ENCODE data around the gene ITPR2. TPM values are rescaled to one million over a fixed set of nuclear protein-coding genes. Genes with fewer than 3 reads are reported as not detected.

The ITPR2 gene
- total and polyA plus RNA-seq, 2 of the 8 experiments (the other 6 are each of a cell fraction or from before 2014, with no cell fraction given): 4.1 to 48.3 TPM

DNA sequence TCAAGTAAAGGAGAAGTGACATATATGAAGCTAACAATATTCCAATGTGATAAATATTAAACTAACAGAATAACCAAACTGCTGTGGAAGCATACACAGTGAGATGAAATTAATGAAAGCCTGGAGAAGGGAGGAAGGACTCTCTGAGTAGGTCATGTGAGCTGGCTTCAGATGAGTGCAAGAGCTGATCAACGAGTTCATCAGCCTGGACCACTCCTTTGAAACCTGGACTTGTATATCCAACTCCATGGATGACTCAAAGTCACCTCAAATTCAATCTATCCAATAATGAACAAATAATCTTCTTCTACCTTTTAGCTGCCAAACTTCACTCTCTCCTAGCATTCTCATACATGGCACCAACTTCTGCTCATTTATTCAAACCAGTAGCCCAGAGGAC lies 391.6 kb downstream of the ITPR2 start:
- H3K4me3 ChIP-seq (ENCODE audit: extremely low read depth in 1 of 4, insufficient read depth in 2 of 4, low read depth in 3 of 4, low read length in 4 of 4): no peak overlapping the region
- no peaks in the 10 kb centered on the region for H3K23me2 ChIP-seq (ENCODE audit: low read depth, low read length)
- no peak overlapping the region for H3K18ac ChIP-seq (ENCODE audit: extremely low read depth, low read length)
- no peak overlapping the region for H3K56ac ChIP-seq (replicated peaks; ENCODE audit: insufficient read length, low read depth, low read length)
- no peaks in the 10 kb centered on the region for H3K9me3 ChIP-seq (ENCODE audit: insufficient read depth in 2 of 2, low read depth in 1 of 2, low read length in 1 of 2)
- no peak overlapping the region for H2BK12ac ChIP-seq (ENCODE audit: low read depth, low read length)
- no peaks in the 10 kb centered on the region for H3K79me1 ChIP-seq (ENCODE audit: low read depth, low read length)
- H3K27ac ChIP-seq (ENCODE audit: low read depth, low read length): no peak overlapping the region
- DNase-seq (ENCODE audit: low read depth in 1 of 2, low spot score in 2 of 2) (no peak), FAIRE-seq (no peak)
- ChIA-PET POLR2A (ENCODE audit: partially characterized antibody) (no interaction called here), CTCF (ENCODE audit: partially characterized antibody) (no interaction called here)
- H3K4ac ChIP-seq (replicated peaks; ENCODE audit: insufficient read length, low read depth, low read length): no peak overlapping the region
- no peak overlapping the region for H3K4me2 ChIP-seq (ENCODE audit: insufficient read depth in 1 of 2, low read depth in 2 of 2, low read length in 2 of 2)
- H4K91ac ChIP-seq (replicated peaks; ENCODE audit: insufficient read length, low read length): no peak overlapping the region
- H3K27me3 ChIP-seq (replicated peaks in 1 of 4; ENCODE audit: control insufficient read depth in 3 of 4, extremely low read depth in 1 of 4, insufficient read depth in 3 of 4, low read length in 3 of 4): no peaks in the 10 kb centered on the region
- no peak overlapping the region for H3K9ac ChIP-seq (replicated peaks in 1 of 4; ENCODE audit: extremely low read depth in 1 of 4, low read depth in 3 of 4, low read length in 3 of 4)
- peaks cover 0 to 5% (median 1%) of the 10 kb centered on the region in 4 experiments; a peak in 1 of 8 replicates for H3K36me3 ChIP-seq (ENCODE audit: control insufficient read depth in 2 of 4, insufficient read depth in 4 of 4, low read length in 3 of 4)
- H3K79me2 ChIP-seq (ENCODE audit: control insufficient read depth in 1 of 2, insufficient read depth in 2 of 2, low read length in 2 of 2): no peaks in the 10 kb centered on the region
- H4K5ac ChIP-seq (ENCODE audit: insufficient read length, low read depth, low read length): no peak overlapping the region
- H4K20me1 ChIP-seq (replicated peaks in 1 of 2; ENCODE audit: control insufficient read depth in 1 of 2, insufficient read depth in 2 of 2, low read length in 2 of 2): no peaks in the 10 kb centered on the region
- no peak overlapping the region for H3K23ac ChIP-seq (ENCODE audit: insufficient read length)
- WGBS, 2 experiments (ENCODE audit: extremely low coverage in 1 of 2, insufficient coverage in 1 of 2, insufficient read length in 1 of 2, insufficient replicate concordance in 2 of 2, low coverage in 1 of 2, low lambda C conversion rate in 2 of 2, missing lambda C conversion rate in 1 of 2): 88% methylated on average over 1 of the region's 1 CpG; no CpG with 5 or more reads in 1 of the 2 experiments
- H4K8ac ChIP-seq (ENCODE audit: extremely low read depth, insufficient read depth, low read length): no peak overlapping the region
- no peak overlapping the region for H3K14ac ChIP-seq (ENCODE audit: insufficient read length)
- no peak overlapping the region for H2BK120ac ChIP-seq (replicated peaks; ENCODE audit: low read depth, low read length)
- no peak overlapping the region for H2BK15ac ChIP-seq (ENCODE audit: low read length)
- no peak overlapping the region for H2AFZ ChIP-seq (ENCODE audit: low read length)
- H3K4me1 ChIP-seq (replicated peaks in 1 of 4; ENCODE audit: control insufficient read depth in 3 of 4, insufficient read depth in 4 of 4, low read length in 3 of 4): no peaks in the 10 kb centered on the region
- no peak overlapping the region for H2AK5ac ChIP-seq (ENCODE audit: low read depth, low read length)
- no peak overlapping the region for H2BK5ac ChIP-seq (ENCODE audit: low read depth, low read length)
- H2BK20ac ChIP-seq (ENCODE audit: low read length): no peak overlapping the region
- TF ChIP-seq KDM1A (IDR thresholded peaks at IDR 0.05; ENCODE audit: borderline replicate concordance, low read length) (no peak), HDAC2 (IDR thresholded peaks at IDR 0.05; ENCODE audit: borderline replicate concordance in 1 of 2, low read depth in 2 of 2, low read length in 2 of 2) (no peak), PHF8 (conservative IDR thresholded peaks at IDR 0.05; ENCODE audit: low read depth, low read length) (no peak), TAF1 (IDR thresholded peaks at IDR 0.05; ENCODE audit: low read depth, low read length) (no peak), KDM5A (IDR thresholded peaks at IDR 0.05; ENCODE audit: low read length) (no peak), SIN3A (conservative IDR thresholded peaks at IDR 0.05 in 1 of 2, IDR thresholded peaks at IDR 0.05 in 1 of 2; ENCODE audit: low read depth in 1 of 2, low read length in 2 of 2) (no peak), CREB1 (IDR thresholded peaks at IDR 0.05) (no peak)
